DND-41 (cell line): ENCODE measurements around the gene NPIPB12.
"Not testable (repeated sequence)": the region's sequence is repeated elsewhere in the genome, so short reads cannot be mapped to it uniquely, and the experiment has no call there.

Experiments
- EZH2 ChIP-seq: IDR thresholded peaks from 3 replicates; pipeline ENCODE4 v1.6.1; 2012; ENCODE audit warnings: borderline replicate concordance, low read depth, mild to moderate bottlenecking, moderate library complexity, low read length, inconsistent platforms; ENCODE audit not compliant: severe bottlenecking
- TF ChIP-seq, protein P1 (sequence below): IDR thresholded peaks from 2 replicates; pipeline ENCODE4 v1.5.1; 2012; ENCODE audit warnings: borderline replicate concordance, low read length, moderate library complexity, mild to moderate bottlenecking; ENCODE audit not compliant: poor library complexity, severe bottlenecking; ENCODE audit errors: extremely low read depth

- TF ChIP-seq, protein P1, sequence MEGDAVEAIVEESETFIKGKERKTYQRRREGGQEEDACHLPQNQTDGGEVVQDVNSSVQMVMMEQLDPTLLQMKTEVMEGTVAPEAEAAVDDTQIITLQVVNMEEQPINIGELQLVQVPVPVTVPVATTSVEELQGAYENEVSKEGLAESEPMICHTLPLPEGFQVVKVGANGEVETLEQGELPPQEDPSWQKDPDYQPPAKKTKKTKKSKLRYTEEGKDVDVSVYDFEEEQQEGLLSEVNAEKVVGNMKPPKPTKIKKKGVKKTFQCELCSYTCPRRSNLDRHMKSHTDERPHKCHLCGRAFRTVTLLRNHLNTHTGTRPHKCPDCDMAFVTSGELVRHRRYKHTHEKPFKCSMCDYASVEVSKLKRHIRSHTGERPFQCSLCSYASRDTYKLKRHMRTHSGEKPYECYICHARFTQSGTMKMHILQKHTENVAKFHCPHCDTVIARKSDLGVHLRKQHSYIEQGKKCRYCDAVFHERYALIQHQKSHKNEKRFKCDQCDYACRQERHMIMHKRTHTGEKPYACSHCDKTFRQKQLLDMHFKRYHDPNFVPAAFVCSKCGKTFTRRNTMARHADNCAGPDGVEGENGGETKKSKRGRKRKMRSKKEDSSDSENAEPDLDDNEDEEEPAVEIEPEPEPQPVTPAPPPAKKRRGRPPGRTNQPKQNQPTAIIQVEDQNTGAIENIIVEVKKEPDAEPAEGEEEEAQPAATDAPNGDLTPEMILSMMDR, result not testable (repeated sequence)
- TF ChIP-seq EZH2, result not testable (repeated sequence)
These were observed 36.5 kb downstream of the NPIPB12 start for GRCh38 chr16:29469660-29470059.
